ENCODE results near the gene GOLGA5.

GRCh38 chr14:92751819-92752218, 42.3 kb upstream of the GOLGA5 start:
- no peak for TF ChIP-seq EZH2 (IDR thresholded peaks at IDR 0.05; ENCODE audit: low read depth, unreplicated experiment)
- no peak for TF ChIP-seq CTCF (conservative IDR thresholded peaks at IDR 0.05; ENCODE audit: low read depth in 2 of 2)
- TF ChIP-seq EZH2phosphoT487 (IDR thresholded peaks at IDR 0.05; ENCODE audit: unreplicated experiment): no peak
- no peak for TF ChIP-seq POLR2AphosphoS5 (IDR thresholded peaks at IDR 0.05; ENCODE audit: low read depth)
- no peak for TF ChIP-seq ZNF114 (CRISPR knock-in tag; IDR thresholded peaks at IDR 0.05)
- TF ChIP-seq JUNB (IDR thresholded peaks at IDR 0.05; ENCODE audit: unreplicated experiment): no peak
- no peak for TF ChIP-seq REST (IDR thresholded peaks at IDR 0.05; ENCODE audit: unreplicated experiment)
- no peak for TF ChIP-seq STAT1 (IDR thresholded peaks at IDR 0.05; ENCODE audit: unreplicated experiment)
- TF ChIP-seq ETS1 (IDR thresholded peaks at IDR 0.05): no peak
- no peak for TF ChIP-seq CREB1 (CRISPR knock-in tag; IDR thresholded peaks at IDR 0.05; ENCODE audit: low read depth)
- TF ChIP-seq ZNF331 (CRISPR knock-in tag; IDR thresholded peaks at IDR 0.05; ENCODE audit: low read depth): no peak
- TF ChIP-seq NANOG (IDR thresholded peaks at IDR 0.05; ENCODE audit: borderline replicate concordance): no peak
